Muscle of leg (tissue), 11 donors: ENCODE data around the gene TPH2. TPM values are rescaled to one million over a fixed set of nuclear protein-coding genes. Genes with fewer than 3 reads are reported as not detected.
A peak's percentile ranks its signal among the peaks of the same experiment; 100 is the strongest.

Experiments used
- DNase-seq: peaks from one replicate; pipeline ENCODE4 v3.0.0; 2013
- H3K27ac ChIP-seq: one replicate; pipeline ENCODE4 v1.5.1; 2013; ENCODE audit warnings: mild to moderate bottlenecking, low read length, control low read depth
- H3K27me3 ChIP-seq: one replicate; pipeline ENCODE4 v1.6.1; 2013; ENCODE audit warnings: low read length; ENCODE audit not compliant: control insufficient read depth, insufficient read depth
- H3K36me3 ChIP-seq: one replicate; pipeline ENCODE4 v1.6.1; 2013; ENCODE audit warnings: low read length; ENCODE audit not compliant: control insufficient read depth, insufficient read depth
- H3K4me1 ChIP-seq: one replicate; pipeline ENCODE4 v1.6.1; 2013; ENCODE audit warnings: low read length; ENCODE audit not compliant: control insufficient read depth, insufficient read depth
- H3K4me3 ChIP-seq: one replicate; pipeline ENCODE4 v1.5.1; 2013; ENCODE audit warnings: low read length, control low read depth
- H3K9me3 ChIP-seq: replicated peaks from 2 replicates; pipeline ENCODE4 v1.6.1; 2013; ENCODE audit warnings: low read depth, low read length; ENCODE audit not compliant: control insufficient read depth
- WGBS: methylation state at CpG from one replicate; pipeline ENCODE4 v1.1.5; 2013; ENCODE audit warnings: missing lambda C conversion rate; ENCODE audit not compliant: insufficient coverage; 5-methylcytosine and 5-hydroxymethylcytosine counted together
- polyA plus RNA-seq, 8 donors: library from polyadenylated mRNA; unstranded; fragments of 120-200 nt; gene quantifications; one replicate each; pipeline versions ENCODE4 v1.2.1 to v1.2.3, GENCODE V29; 2013; ENCODE audit warnings: inconsistent platforms in 1 of 8, low replicate concordance in 1 of 8; ENCODE audit not compliant: insufficient read length in 8 of 8, insufficient read depth in 1 of 8
- total RNA-seq: library from RNA; stranded (reverse); fragments of 120-200 nt; gene quantifications from one replicate; pipeline ENCODE4 v1.2.4, GENCODE V29; 2013

TPH2 gene
- total and polyA plus RNA-seq, 9 donors, result 0.05 to 0.37 (median 0.15) TPM; not detected in 5

GRCh38 chr12:71958056-71958455 lies 19.4 kb downstream of the TPH2 start:
- DNase-seq, result no peak
- H3K9me3 ChIP-seq, result no peaks in the 10 kb centered on the region
- 80% methylated on average over 1 of the region's 2 CpGs for WGBS
- H3K27me3 ChIP-seq, result no peaks in the 10 kb centered on the region
- no peaks in the 10 kb centered on the region for H3K36me3 ChIP-seq
- H3K4me3 ChIP-seq, result no peak overlapping the region
- H3K27ac ChIP-seq, result no peak overlapping the region
- no peaks in the 10 kb centered on the region for H3K4me1 ChIP-seq

DNA sequence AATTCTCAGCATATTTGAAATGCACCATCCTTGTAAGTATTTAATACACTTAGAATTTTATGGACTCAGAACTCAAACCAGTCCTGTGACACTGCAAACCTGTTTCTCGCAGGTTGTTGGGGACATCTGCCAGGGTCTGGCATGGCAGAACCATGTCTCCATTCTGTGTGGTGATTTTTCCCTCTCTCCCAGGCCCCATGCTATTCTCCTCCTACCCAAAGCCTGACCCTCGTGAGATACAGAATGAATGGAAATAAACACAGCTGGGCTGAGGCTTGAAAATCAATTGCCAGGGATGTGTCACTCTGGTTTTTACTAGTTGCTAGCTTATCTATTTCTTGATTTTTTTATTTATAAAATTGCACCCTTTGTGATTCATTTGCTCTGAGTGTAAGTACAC lies 19.8 kb downstream of the TPH2 start:
- Histone ChIP-seq H3K27ac (no peak overlapping the region), H3K36me3 (no peaks in the 10 kb centered on the region), H3K4me1 (no peaks in the 10 kb centered on the region), H3K4me3 (no peak overlapping the region), H3K9me3 (no peaks in the 10 kb centered on the region), H3K27me3 (no peaks in the 10 kb centered on the region)
- DNase-seq, result peak; percentile 16
- WGBS, result no CpG with 5 or more reads among the region's 2 CpGs

- peak; percentile 21 for DNase-seq
- Histone ChIP-seq H3K4me3 (no peak overlapping the region), H3K9me3 (no peaks in the 10 kb centered on the region), H3K4me1 (no peaks in the 10 kb centered on the region), H3K36me3 (no peaks in the 10 kb centered on the region), H3K27me3 (no peaks in the 10 kb centered on the region), H3K27ac (no peak overlapping the region)
- WGBS, result 73% methylated on average over 2 of the region's 4 CpGs
Measured at GRCh38 chr12:71958993-71959578, 20.4 kb downstream of the TPH2 start.

DNA sequence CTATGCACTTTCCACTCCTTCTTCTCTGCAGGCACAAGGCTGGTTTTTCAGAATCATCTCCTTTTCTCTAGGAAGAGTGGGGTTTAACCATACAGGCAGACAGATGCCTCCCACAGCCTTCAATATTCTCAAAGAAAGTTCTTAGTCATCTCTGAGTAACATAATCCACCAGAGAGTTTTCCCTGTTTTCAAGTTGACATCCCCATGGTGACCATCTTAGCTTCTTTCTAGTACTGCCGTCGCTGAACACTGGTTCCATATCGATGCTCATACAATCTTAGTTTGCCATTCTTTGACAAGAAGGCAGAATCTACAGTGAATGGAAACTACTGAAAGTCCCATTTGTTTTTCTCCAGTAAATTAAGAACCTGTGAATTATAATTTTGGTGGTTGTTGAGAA lies 28.6 kb downstream of the TPH2 start:
- Histone ChIP-seq H3K9me3 (no peaks in the 10 kb centered on the region), H3K36me3 (no peaks in the 10 kb centered on the region), H3K4me1 (no peaks in the 10 kb centered on the region), H3K4me3 (no peak overlapping the region), H3K27me3 (no peaks in the 10 kb centered on the region), H3K27ac (no peak overlapping the region)
- no peak for DNase-seq
- no CpG with 5 or more reads among the region's 3 CpGs for WGBS

GRCh38 chr12:71969330-71969729 lies 30.7 kb downstream of the TPH2 start:
- no peaks in the 10 kb centered on the region for H3K36me3 ChIP-seq
- DNase-seq, result no peak
- no peaks in the 10 kb centered on the region for H3K4me1 ChIP-seq
- H3K4me3 ChIP-seq, result no peak overlapping the region
- H3K27me3 ChIP-seq, result no peaks in the 10 kb centered on the region
- no peaks in the 10 kb centered on the region for H3K9me3 ChIP-seq
- H3K27ac ChIP-seq, result no peak overlapping the region
- no CpG with 5 or more reads among the region's 1 CpG for WGBS

GRCh38 chr12:71970031-71970430 lies 31.4 kb downstream of the TPH2 start:
- H3K4me1 ChIP-seq, result no peaks in the 10 kb centered on the region
- no CpG with 5 or more reads among the region's 5 CpGs for whole genome bisulfite sequencing
- no peak overlapping the region for H3K4me3 ChIP-seq
- no peaks in the 10 kb centered on the region for H3K9me3 ChIP-seq
- no peak for DNase-seq
- no peak overlapping the region for H3K27ac ChIP-seq
- H3K27me3 ChIP-seq, result no peaks in the 10 kb centered on the region
- no peaks in the 10 kb centered on the region for H3K36me3 ChIP-seq

GRCh38 chr12:71972441-71973074 lies 33.9 kb downstream of the TPH2 start:
- WGBS, result 80% methylated on average over 1 of the region's 4 CpGs
- H3K36me3 ChIP-seq, result no peaks in the 10 kb centered on the region
- no peaks in the 10 kb centered on the region for H3K9me3 ChIP-seq
- H3K4me1 ChIP-seq, result no peaks in the 10 kb centered on the region
- no peak for DNase-seq
- no peak overlapping the region for H3K27ac ChIP-seq
- H3K27me3 ChIP-seq, result no peaks in the 10 kb centered on the region
- H3K4me3 ChIP-seq, result no peak overlapping the region

DNA sequence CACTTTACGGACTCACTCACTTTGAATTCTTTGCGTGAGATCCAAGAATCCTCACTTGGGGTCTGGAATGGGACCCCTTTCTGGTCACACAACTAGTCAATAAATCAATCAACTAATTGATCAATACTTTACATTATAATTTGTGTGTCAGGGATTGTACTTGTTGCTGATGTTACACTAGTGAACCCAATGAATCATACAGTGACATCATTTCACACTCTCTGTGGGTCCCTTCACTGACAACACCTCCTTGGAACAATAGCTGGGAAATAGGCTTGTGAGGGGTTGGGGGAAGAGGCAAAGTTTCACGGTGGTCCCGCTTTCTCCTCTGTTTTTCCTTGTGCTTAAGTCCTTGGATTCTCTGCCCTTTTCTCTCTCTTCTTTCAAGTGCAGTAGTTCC lies 35.0 kb downstream of the TPH2 start:
- Histone ChIP-seq H3K4me3 (no peak overlapping the region), H3K27ac (no peak overlapping the region), H3K36me3 (no peaks in the 10 kb centered on the region), H3K4me1 (no peaks in the 10 kb centered on the region), H3K27me3 (no peaks in the 10 kb centered on the region), H3K9me3 (no peaks in the 10 kb centered on the region)
- DNase-seq, result no peak
- 53% methylated on average over 2 of the region's 4 CpGs for WGBS

- no peaks in the 10 kb centered on the region for H3K4me1 ChIP-seq
- no peak for DNase-seq
- H3K9me3 ChIP-seq, result no peaks in the 10 kb centered on the region
- H3K36me3 ChIP-seq, result no peaks in the 10 kb centered on the region
- no peak overlapping the region for H3K27ac ChIP-seq
- H3K27me3 ChIP-seq, result no peaks in the 10 kb centered on the region
- WGBS, result no CpG with 5 or more reads among the region's 2 CpGs
- H3K4me3 ChIP-seq, result no peak overlapping the region
Measured at GRCh38 chr12:71980538-71980937, 41.9 kb downstream of the TPH2 start.

GRCh38 chr12:71981149-71981548 lies 42.5 kb downstream of the TPH2 start:
- no peaks in the 10 kb centered on the region for H3K4me1 ChIP-seq
- H3K36me3 ChIP-seq, result no peaks in the 10 kb centered on the region
- DNase-seq, result no peak
- WGBS, result 77% methylated on average over 1 of the region's 1 CpG
- no peak overlapping the region for H3K4me3 ChIP-seq
- H3K27me3 ChIP-seq, result no peaks in the 10 kb centered on the region
- no peak overlapping the region for H3K27ac ChIP-seq
- H3K9me3 ChIP-seq, result no peaks in the 10 kb centered on the region

- no peaks in the 10 kb centered on the region for H3K27me3 ChIP-seq
- no peak overlapping the region for H3K4me3 ChIP-seq
- H3K36me3 ChIP-seq, result no peaks in the 10 kb centered on the region
- no peaks in the 10 kb centered on the region for H3K9me3 ChIP-seq
- no CpG with 5 or more reads among the region's 2 CpGs for WGBS
- no peak overlapping the region for H3K27ac ChIP-seq
- DNase-seq, result no peak
- H3K4me1 ChIP-seq, result no peaks in the 10 kb centered on the region
Measured at GRCh38 chr12:71994715-71995114, 56.1 kb downstream of the TPH2 start.
